Skeletal muscle satellite cell (primary cell): Measurements from ENCODE around the gene RPS10.
A peak's percentile ranks its signal among the peaks of the same experiment; 100 is the strongest.

Experiments used
- H3K27me3 ChIP-seq: 2 replicates; pipeline ENCODE4 v1.7.0; 2013; ENCODE audit warnings: low read length; ENCODE audit not compliant: control insufficient read depth, insufficient read depth
- H3K36me3 ChIP-seq: 2 replicates; pipeline ENCODE4 v1.7.0; 2013; ENCODE audit warnings: mild to moderate bottlenecking, control low read depth, low read length; ENCODE audit not compliant: insufficient read depth
- H3K4me1 ChIP-seq: 2 replicates; pipeline ENCODE4 v1.7.0; 2013; ENCODE audit warnings: low read length; ENCODE audit not compliant: control insufficient read depth, insufficient read depth
- H3K4me2 ChIP-seq: 2 replicates; pipeline ENCODE4 v1.7.0; 2013; ENCODE audit warnings: mild to moderate bottlenecking, low read length
- H3K4me3 ChIP-seq: 2 replicates; pipeline ENCODE4 v1.7.0; 2013; ENCODE audit warnings: low read length
- H3K9ac ChIP-seq: 2 replicates; pipeline ENCODE4 v1.7.0; 2013; ENCODE audit warnings: mild to moderate bottlenecking, low read depth, low read length, moderate library complexity
- H3K9me3 ChIP-seq: replicated peaks from 2 replicates; pipeline ENCODE4 v1.7.0; 2013; ENCODE audit warnings: mild to moderate bottlenecking, control low read depth, low read length

The RPS10 gene

GRCh38 chr6:34463299-34463698 lies 37.4 kb upstream of the RPS10 start:
- Histone ChIP-seq H3K36me3 (no peaks in the 10 kb centered on the region), H3K4me2 (no peak overlapping the region), H3K9ac (no peak overlapping the region), H3K9me3 (no peaks in the 10 kb centered on the region), H3K4me3 (no peak overlapping the region), H3K27me3 (peaks cover 42% of the 10 kb centered on the region), H3K4me1 (peaks cover 4% of the 10 kb centered on the region)

DNA sequence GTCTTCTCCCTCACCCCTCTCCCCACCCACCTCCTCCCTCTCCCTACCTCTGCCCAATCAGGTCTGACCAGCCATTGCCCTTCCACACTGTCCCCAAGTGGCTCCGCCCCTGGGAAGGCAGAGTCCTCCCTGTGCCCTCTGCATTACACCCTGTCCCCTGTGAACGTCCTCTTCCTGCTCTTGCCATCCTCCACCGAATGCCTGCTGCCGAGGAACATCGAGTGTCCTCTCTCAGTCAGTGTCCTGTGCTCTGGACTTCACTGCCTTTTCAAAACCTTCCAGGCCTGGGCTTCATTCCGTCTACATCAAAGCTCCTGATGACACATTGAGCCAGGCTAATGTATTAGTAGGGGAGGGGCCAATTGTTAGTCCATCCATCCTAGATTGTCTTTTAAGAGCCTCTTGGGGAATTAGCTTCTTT lies 36.7 kb upstream of the RPS10 start:
- peak overlapping the region; percentile 18 for H3K4me2 ChIP-seq

GRCh38 chr6:34462010-34462409 lies 36.1 kb upstream of the RPS10 start:
- Histone ChIP-seq H3K9me3 (no peaks in the 10 kb centered on the region), H3K4me1 (peaks cover 4% of the 10 kb centered on the region), H3K4me3 (no peak overlapping the region), H3K9ac (no peak overlapping the region), H3K4me2 (no peak overlapping the region), H3K36me3 (no peaks in the 10 kb centered on the region), H3K27me3 (peaks cover 36% of the 10 kb centered on the region)

More for the DNA sequence above, 36.7 kb upstream of the RPS10 start:
- Histone ChIP-seq H3K9ac (no peak overlapping the region), H3K36me3 (no peaks in the 10 kb centered on the region), H3K4me1 (peaks cover 4% of the 10 kb centered on the region), H3K27me3 (peaks cover 36% of the 10 kb centered on the region), H3K9me3 (no peaks in the 10 kb centered on the region), H3K4me3 (no peak overlapping the region)

DNA sequence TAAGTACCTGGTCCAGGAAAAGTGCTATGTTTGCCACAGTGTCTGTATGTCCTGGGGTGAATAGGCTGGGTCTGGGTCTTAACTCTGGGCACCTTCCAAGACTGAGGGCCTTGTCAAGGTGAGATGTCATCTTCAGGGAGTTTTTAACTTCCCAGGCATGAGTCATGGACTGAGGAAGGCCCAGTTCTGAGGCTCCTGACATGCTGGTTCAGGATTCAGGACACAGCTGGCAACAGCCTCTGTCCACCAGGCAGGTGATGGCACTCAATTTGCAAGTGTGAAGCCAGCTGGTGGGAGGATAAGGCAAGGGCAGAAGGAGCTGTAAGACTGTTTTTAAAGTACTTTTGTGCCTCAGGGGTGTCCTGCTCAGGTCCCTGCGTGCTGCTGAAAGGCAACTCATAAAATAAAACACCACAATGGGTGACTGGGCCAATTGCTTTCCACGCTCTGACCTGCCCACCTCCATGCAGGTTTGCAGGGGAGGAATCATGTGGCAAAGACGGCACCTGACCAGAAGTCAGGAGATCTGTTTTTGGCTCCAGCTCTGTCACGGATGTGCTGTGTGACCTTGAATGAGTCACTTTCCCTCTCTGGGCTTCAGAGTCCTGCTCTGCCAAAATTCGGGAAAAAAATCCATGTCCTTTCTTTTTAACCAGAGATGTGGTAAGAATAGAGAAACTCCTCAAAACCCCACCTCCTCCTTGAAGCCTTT lies 35.1 kb upstream of the RPS10 start:
- no peak overlapping the region for H3K4me2 ChIP-seq
- no peak overlapping the region for H3K4me3 ChIP-seq
- H3K9me3 ChIP-seq = no peaks in the 10 kb centered on the region
- no peaks in the 10 kb centered on the region for H3K36me3 ChIP-seq
- H3K9ac ChIP-seq = no peak overlapping the region
- peaks cover 4% of the 10 kb centered on the region for H3K4me1 ChIP-seq
- peaks cover 27% of the 10 kb centered on the region for H3K27me3 ChIP-seq

DNA sequence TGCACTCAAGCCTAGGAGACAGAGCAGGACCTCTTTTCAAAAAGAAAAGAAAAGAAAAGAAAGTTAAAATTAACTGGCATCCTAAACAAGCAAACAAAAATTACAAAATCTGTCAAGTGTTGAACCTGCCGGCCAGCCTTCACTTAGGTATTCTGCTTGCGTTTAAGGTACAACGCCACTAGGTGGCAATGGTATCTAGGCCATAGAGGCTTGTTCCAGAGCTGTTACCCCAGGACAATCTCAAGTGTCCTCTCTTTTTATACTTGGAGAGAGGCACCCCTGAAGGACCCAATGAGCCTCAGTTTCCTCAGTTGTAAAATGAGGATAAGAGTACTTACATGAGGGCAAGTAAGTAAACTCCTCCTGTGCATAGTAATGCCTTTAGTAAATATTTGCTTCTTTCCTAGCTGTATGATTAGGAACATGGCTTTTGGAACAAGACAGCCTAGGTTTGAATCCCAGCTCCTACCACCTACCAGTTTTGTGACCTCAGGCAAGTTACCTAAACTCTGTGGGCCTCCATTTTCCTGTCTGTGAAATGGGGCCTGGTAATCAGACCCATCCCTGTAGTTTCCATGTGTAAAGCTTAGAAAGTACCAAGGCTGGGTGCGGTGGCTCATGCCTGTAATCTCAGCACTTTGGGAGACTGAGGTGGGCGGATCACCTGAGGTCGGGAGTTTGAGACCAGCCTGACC lies 34.2 kb upstream of the RPS10 start:
- Histone ChIP-seq H3K36me3 (no peaks in the 10 kb centered on the region), H3K9ac (no peak overlapping the region), H3K4me3 (no peak overlapping the region), H3K27me3 (peaks cover 20% of the 10 kb centered on the region), H3K4me2 (no peak overlapping the region), H3K4me1 (no peaks in the 10 kb centered on the region), H3K9me3 (no peaks in the 10 kb centered on the region)

GRCh38 chr6:34457742-34458735 lies 32.2 kb upstream of the RPS10 start:
- Histone ChIP-seq H3K9ac (no peak overlapping the region), H3K4me2 (no peak overlapping the region), H3K27me3 (peaks cover 11% of the 10 kb centered on the region), H3K36me3 (no peaks in the 10 kb centered on the region), H3K9me3 (no peaks in the 10 kb centered on the region), H3K4me3 (no peak overlapping the region), H3K4me1 (no peaks in the 10 kb centered on the region)

- Histone ChIP-seq H3K27me3 (peaks cover 11% of the 10 kb centered on the region), H3K9ac (no peak overlapping the region), H3K4me2 (no peak overlapping the region), H3K9me3 (no peaks in the 10 kb centered on the region), H3K4me1 (no peaks in the 10 kb centered on the region), H3K36me3 (no peaks in the 10 kb centered on the region), H3K4me3 (no peak overlapping the region)
These were observed 31.5 kb upstream of the RPS10 start for GRCh38 chr6:34457382-34457741.

DNA sequence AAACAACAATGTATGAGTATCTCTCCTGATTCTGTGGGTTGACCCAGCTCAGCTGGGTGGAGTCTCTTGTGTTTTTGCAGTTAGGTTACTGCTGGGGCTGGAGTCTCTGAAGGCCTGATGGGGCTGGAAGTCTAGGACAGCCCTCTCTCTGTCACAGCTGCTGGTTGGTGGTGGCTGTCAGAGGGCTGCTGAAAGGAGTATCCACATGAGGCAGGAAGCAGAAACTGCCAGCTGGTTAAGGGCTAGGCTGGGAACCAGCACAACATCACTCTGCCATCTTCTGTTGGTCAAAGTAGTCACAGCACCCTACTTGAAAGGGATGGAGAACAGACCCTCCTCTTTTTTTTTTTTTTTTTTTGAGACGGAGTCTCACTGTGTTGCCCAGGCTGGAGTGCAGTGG lies 30.0 kb upstream of the RPS10 start:
- Histone ChIP-seq H3K9ac (no peak overlapping the region), H3K4me3 (no peak overlapping the region), H3K36me3 (no peaks in the 10 kb centered on the region), H3K4me2 (no peak overlapping the region), H3K9me3 (no peaks in the 10 kb centered on the region), H3K27me3 (peaks cover 11% of the 10 kb centered on the region), H3K4me1 (no peaks in the 10 kb centered on the region)

- no peak overlapping the region for H3K9ac ChIP-seq
- no peak overlapping the region for H3K4me3 ChIP-seq
- H3K4me2 ChIP-seq = no peak overlapping the region
- H3K27me3 ChIP-seq = peaks cover 27% of the 10 kb centered on the region
- no peaks in the 10 kb centered on the region for H3K9me3 ChIP-seq
- H3K4me1 ChIP-seq = no peaks in the 10 kb centered on the region
- no peaks in the 10 kb centered on the region for H3K36me3 ChIP-seq
These were observed 25.3 kb upstream of the RPS10 start for GRCh38 chr6:34451192-34451591.

GRCh38 chr6:34447910-34448309 lies 22.0 kb upstream of the RPS10 start:
- Histone ChIP-seq H3K27me3 (peaks cover 30% of the 10 kb centered on the region), H3K36me3 (no peaks in the 10 kb centered on the region), H3K4me3 (no peak overlapping the region), H3K4me2 (no peak overlapping the region), H3K9me3 (no peaks in the 10 kb centered on the region), H3K4me1 (no peaks in the 10 kb centered on the region), H3K9ac (no peak overlapping the region)

GRCh38 chr6:34447386-34447785 lies 21.5 kb upstream of the RPS10 start:
- H3K4me2 ChIP-seq = no peak overlapping the region
- H3K9me3 ChIP-seq = no peaks in the 10 kb centered on the region
- H3K4me1 ChIP-seq = no peaks in the 10 kb centered on the region
- no peak overlapping the region for H3K9ac ChIP-seq
- H3K4me3 ChIP-seq = no peak overlapping the region
- peaks cover 30% of the 10 kb centered on the region for H3K27me3 ChIP-seq
- no peaks in the 10 kb centered on the region for H3K36me3 ChIP-seq
